Naive thymus-derived CD4-positive, alpha-beta T cell (primary cell): ENCODE measurements around the gene HOXA5. TPM values are rescaled to one million over a fixed set of nuclear protein-coding genes. Genes with fewer than 3 reads are reported as not detected.

Experiments used
- ATAC-seq: fragments of 150-1000 bp; cut with Tn5 transposase; 2 replicates; pipeline ENCODE4 v1.10.0; 2021; ENCODE audit warnings: mild to moderate bottlenecking, moderate library complexity
- CTCF ChIA-PET: fragments of 350-600 bp; sonication (Branson Sonifier 250); formaldehyde crosslinking; loops from one replicate; lab custom pipeline; 2021; ENCODE audit warnings: antibody characterized with exemption; lab: Charles Lee
- POLR2A ChIA-PET: fragments of 350-600 bp; sonication (Branson Sonifier 250); formaldehyde crosslinking; loops from one replicate; lab custom pipeline; 2021; ENCODE audit warnings: antibody characterized with exemption, inconsistent platforms; lab: Charles Lee
- DNase-seq, 9 donors: peaks; one replicate each; pipeline versions ENCODE4 v3.0.0 to v3.0.0-alpha.2; 2020 to 2022; ENCODE audit warnings: mixed read lengths in 1 of 9
- H3K27ac ChIP-seq: one replicate; pipeline ENCODE4 v1.7.0; 2013; ENCODE audit warnings: mild to moderate bottlenecking, low read depth, low read length, moderate library complexity
- H3K27me3 ChIP-seq, 2 donors: one replicate each; pipeline ENCODE4 v1.7.0; 2013; ENCODE audit warnings: low read length in 2 of 2, mild to moderate bottlenecking in 2 of 2, moderate library complexity in 2 of 2; ENCODE audit not compliant: control insufficient read depth in 2 of 2, insufficient read depth in 2 of 2
- H3K36me3 ChIP-seq, 3 experiments: 1 replicate in 2 of 3; 2 replicates in 1 of 3; pipeline ENCODE4 v1.7.0; 2013; ENCODE audit warnings: low read length in 3 of 3, mild to moderate bottlenecking in 3 of 3, moderate library complexity in 1 of 3; ENCODE audit not compliant: insufficient read depth in 3 of 3, control insufficient read depth in 2 of 3
- H3K4me1 ChIP-seq, 2 donors: one replicate each; pipeline ENCODE4 v1.7.0; 2013; ENCODE audit warnings: low read length in 2 of 2, mild to moderate bottlenecking in 2 of 2, moderate library complexity in 1 of 2; ENCODE audit not compliant: control insufficient read depth in 2 of 2, insufficient read depth in 2 of 2
- H3K4me3 ChIP-seq: 2 replicates; pipeline ENCODE4 v1.7.0; 2013; ENCODE audit warnings: mild to moderate bottlenecking, low read length
- H3K9me3 ChIP-seq, 3 experiments: 1 replicate in 2 of 3; 2 replicates in 1 of 3; pipeline ENCODE4 v1.7.0; 2013; ENCODE audit warnings: low read length in 3 of 3; ENCODE audit not compliant: control insufficient read depth in 2 of 3
- H3K27ac Mint-ChIP-seq, 9 donors: one replicate each; pipeline ENCODE4 v1.8.0; 2020 to 2022; ENCODE audit warnings: mixed read lengths in 9 of 9, mild to moderate bottlenecking in 8 of 9, moderate library complexity in 5 of 9, inconsistent platforms in 2 of 9
- H3K27me3 Mint-ChIP-seq, 5 donors: one replicate each; pipeline ENCODE4 v1.8.0; 2021 to 2022; ENCODE audit warnings: mixed read lengths in 5 of 5, mild to moderate bottlenecking in 1 of 5
- H3K36me3 Mint-ChIP-seq, 5 donors: one replicate each; pipeline ENCODE4 v1.8.0; 2020 to 2022; ENCODE audit warnings: mixed read lengths in 5 of 5, mild to moderate bottlenecking in 3 of 5, inconsistent platforms in 1 of 5
- H3K4me1 Mint-ChIP-seq, 7 donors: one replicate each; pipeline ENCODE4 v1.8.0; 2020 to 2022; ENCODE audit warnings: mixed read lengths in 7 of 7, mild to moderate bottlenecking in 3 of 7, inconsistent platforms in 1 of 7
- H3K4me3 Mint-ChIP-seq, 10 donors: one replicate each; pipeline ENCODE4 v1.8.0; 2020 to 2022; ENCODE audit warnings: mild to moderate bottlenecking in 10 of 10, mixed read lengths in 10 of 10, moderate library complexity in 6 of 10, inconsistent platforms in 2 of 10
- H3K9me3 Mint-ChIP-seq, 11 donors: one replicate each; pipeline ENCODE4 v1.8.0; 2020 to 2022; ENCODE audit warnings: mixed read lengths in 11 of 11, mild to moderate bottlenecking in 4 of 11, inconsistent platforms in 1 of 11, moderate library complexity in 1 of 11
- intact Hi-C, 2 donors: fragments of 100-400 bp; cut with micrococcal nuclease; formaldehyde crosslinking; loops; one replicate each; pipeline ENCODE4 v1.15.1; 2023
- polyA plus RNA-seq, 2 donors: library from polyadenylated mRNA; unstranded; fragments of 300-500 nt; fragmentation: Illumina TruSeq; gene quantifications; one replicate each; pipeline ENCODE4 v1.2.3, GENCODE V29; 2021
- total RNA-seq, 6 experiments: library from RNA in 5 of 6; stranded (reverse) in 5 of 6; gene quantifications; 1 replicate in 5 of 6; 2 replicates in 1 of 6; pipeline ENCODE4 v1.2.3 and lab custom pipeline; 2021 to 2026

Gene HOXA5
- total and polyA plus RNA-seq, 7 experiments from 2014 or later, result 0.88 to 2.2 TPM; not detected in 5

DNA sequence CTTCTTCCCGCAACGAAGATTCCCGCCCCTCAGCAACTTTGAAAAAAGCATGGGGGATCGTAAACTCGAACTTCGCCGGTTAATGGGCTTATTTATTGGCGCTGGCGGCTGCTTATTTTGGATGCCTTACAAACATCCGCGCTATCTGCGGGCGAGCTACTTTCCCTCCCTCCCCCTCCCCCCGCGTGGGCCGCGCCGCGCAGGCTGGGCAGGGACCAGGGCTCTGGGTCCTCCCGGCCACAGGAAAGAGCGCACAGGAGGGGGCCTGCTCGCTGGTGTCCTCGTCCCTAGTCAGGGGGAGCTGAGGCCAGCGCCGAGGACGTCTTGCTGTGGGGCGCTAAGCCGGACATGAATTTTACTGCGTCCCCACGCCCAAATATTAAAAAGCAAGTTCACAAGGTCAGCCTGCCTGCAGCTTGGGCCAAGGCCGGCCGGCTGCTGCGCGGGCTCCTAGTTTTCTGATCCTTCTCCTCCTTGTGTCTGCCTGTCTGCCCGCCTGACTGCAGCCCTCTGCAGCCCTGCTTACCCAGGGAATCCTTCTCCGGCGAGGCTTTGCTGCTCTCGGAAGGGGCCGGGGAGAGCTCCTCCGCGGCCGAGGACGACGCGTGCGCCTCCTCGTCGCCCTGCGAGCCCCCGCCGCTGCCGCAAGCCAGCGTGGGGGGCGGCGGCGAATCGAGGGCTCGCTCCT, 29.5 kb upstream of the HOXA5 start:
- H3K36me3 Mint-ChIP-seq, result peaks cover 0 to 5% (median 0%) of the 10 kb centered on the region in 5 donors
- peak in 2 of 9 donors; percentile 23 to 40 for DNase-seq
- peaks cover 59 to 69% (median 67%) of the 10 kb centered on the region in 5 donors for H3K27me3 Mint-ChIP-seq
- no peaks in the 10 kb centered on the region for H3K9me3 ChIP-seq
- ChIA-PET POLR2A (interaction anchor here (1.1 to 1.8 kb wide), 2 partner anchors 16 to 19 kb away, joined by 3 to 4 read pairs; partner anchors contain the start of gene HOXA7), CTCF (interaction anchor here (0.9 kb wide), 1 partner anchor 10 kb away, joined by 4 read pairs; no protein-coding TSS in a partner anchor)
- H3K4me1 ChIP-seq, result peaks cover 16 to 25% of the 10 kb centered on the region in 2 donors
- intact Hi-C loops, result loop anchor here (1.0 to 5.0 kb wide), 5 partner anchors 12 to 971 kb away; partner anchors contain the start of genes CBX3 (in 1 of the 2), HNRNPA2B1 (in 1 of the 2) and HOXA7 (in 1 of the 2)
- H3K4me1 Mint-ChIP-seq, result peaks cover 14 to 43% (median 23%) of the 10 kb centered on the region in 7 donors
- peak overlapping the region in 1 of 9 donors; percentile 86 for H3K27ac Mint-ChIP-seq
- peak; percentile 15 for ATAC-seq
- peak overlapping the region; percentile 36 for H3K4me3 ChIP-seq
- peaks cover 32 to 65% of the 10 kb centered on the region in 2 donors for H3K27me3 ChIP-seq
- H3K9me3 Mint-ChIP-seq, result peaks cover 0 to 18% (median 2%) of the 10 kb centered on the region in 11 donors
- H3K27ac ChIP-seq, result no peak overlapping the region
- H3K4me3 Mint-ChIP-seq, result peak overlapping the region in 9 of 10 donors; percentile 23 to 79 (median 69)
- no peaks in the 10 kb centered on the region for H3K36me3 ChIP-seq

DNA sequence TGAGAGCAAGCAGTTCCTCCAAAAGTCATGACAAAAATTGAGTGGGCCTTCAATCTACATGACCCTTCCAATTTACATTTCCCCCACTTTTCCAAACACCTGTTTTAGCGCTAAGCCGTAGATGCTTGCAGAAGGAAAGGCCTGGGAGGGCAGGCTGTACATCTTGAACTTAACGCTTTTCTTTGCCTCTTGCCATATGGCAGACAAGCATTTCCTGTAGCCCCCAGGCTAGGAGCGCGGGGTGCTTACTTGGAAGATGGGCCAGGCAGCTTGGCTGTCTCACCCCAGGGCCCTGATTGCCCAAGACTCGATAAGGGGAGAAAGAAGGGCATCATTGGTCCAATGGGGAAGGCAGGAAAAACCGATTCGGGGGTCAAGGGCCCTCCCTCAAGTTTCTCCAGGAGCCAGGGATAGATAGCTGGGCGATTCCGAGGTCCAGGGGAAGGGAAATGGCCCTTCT, 28.9 kb upstream of the HOXA5 start:
- H3K4me1 Mint-ChIP-seq, result peaks cover 14 to 50% (median 23%) of the 10 kb centered on the region in 7 donors
- Histone ChIP-seq H3K4me3 (no peak overlapping the region), H3K27me3 (peaks cover 38 to 71% of the 10 kb centered on the region in 2 donors), H3K4me1 (peaks cover 16 to 25% of the 10 kb centered on the region in 2 donors), H3K9me3 (no peaks in the 10 kb centered on the region), H3K36me3 (no peaks in the 10 kb centered on the region), H3K27ac (no peak overlapping the region)
- peaks cover 0 to 21% (median 2%) of the 10 kb centered on the region in 11 donors for H3K9me3 Mint-ChIP-seq
- H3K36me3 Mint-ChIP-seq, result peaks cover 0 to 5% (median 0%) of the 10 kb centered on the region in 5 donors
- H3K27me3 Mint-ChIP-seq, result peaks cover 60 to 69% (median 68%) of the 10 kb centered on the region in 5 donors
- ATAC-seq (no peak), DNase-seq (peak in 2 of 9 donors; percentile 23 to 26)
- H3K4me3 Mint-ChIP-seq, result peak overlapping the region; percentile 39 to 79 (median 69)
- H3K27ac Mint-ChIP-seq, result peak overlapping the region in 5 of 9 donors; percentile 70 to 86 (median 75)
- ChIA-PET CTCF (no interaction called here), POLR2A (interaction anchor here (1.1 to 1.8 kb wide), 2 partner anchors 16 to 18 kb away, joined by 3 to 4 read pairs; partner anchors contain the start of gene HOXA7)
- intact Hi-C loops, result loop anchor here (2.0 to 5.0 kb wide), 4 partner anchors 14 to 970 kb away; partner anchors contain the start of genes CBX3 (in 1 of the 2), HNRNPA2B1 (in 1 of the 2) and HOXA7 (in 1 of the 2)

DNA sequence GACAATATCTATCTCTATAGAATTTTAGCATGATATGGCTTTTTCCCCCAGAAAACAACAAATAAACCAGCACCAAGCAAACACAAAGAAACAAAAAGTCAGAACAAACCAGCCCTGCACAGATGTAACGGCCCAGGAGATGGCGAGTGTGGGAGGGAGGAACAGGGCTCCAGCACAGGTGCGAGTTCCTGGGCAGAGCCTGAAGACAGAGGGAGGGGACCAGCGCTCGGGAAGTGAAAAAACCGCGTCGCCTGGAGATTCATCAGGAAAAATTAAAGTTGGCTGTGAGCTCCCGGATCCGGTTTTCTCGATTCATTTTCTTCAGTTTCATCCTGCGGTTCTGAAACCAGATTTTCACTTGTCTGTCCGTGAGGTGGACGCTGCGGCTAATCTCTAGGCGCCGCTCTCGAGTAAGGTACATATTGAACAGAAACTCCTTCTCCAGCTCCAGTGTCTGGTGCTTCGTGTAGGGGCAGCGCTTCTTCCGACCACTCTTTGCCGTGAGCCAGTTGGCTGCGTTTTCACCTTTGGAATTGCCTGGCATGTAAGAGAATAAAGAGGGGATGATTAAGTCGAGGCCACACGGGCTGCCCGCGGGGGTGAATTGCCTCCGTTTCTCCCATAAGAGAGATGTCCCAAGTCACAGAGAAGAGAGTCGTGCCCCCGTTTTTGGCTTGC, 28.3 kb upstream of the HOXA5 start:
- Histone ChIP-seq H3K4me1 (peaks cover 16 to 29% of the 10 kb centered on the region in 2 donors), H3K36me3 (no peaks in the 10 kb centered on the region), H3K27ac (no peak overlapping the region), H3K4me3 (no peak overlapping the region), H3K9me3 (no peaks in the 10 kb centered on the region), H3K27me3 (peaks cover 42 to 77% of the 10 kb centered on the region in 2 donors)
- POLR2A ChIA-PET, result interaction anchor here (1.8 kb wide), 1 partner anchor 18 kb away, joined by 4 read pairs; no protein-coding TSS in a partner anchor
- ATAC-seq (no peak), DNase-seq (peak in 2 of 9 donors; percentile 10 to 17)
- Mint-ChIP-seq H3K27me3 (peaks cover 65 to 74% (median 69%) of the 10 kb centered on the region in 5 donors), H3K4me3 (peak overlapping the region; percentile 39 to 79 (median 69)), H3K36me3 (peaks cover 0 to 5% (median 0%) of the 10 kb centered on the region in 5 donors), H3K27ac (peak overlapping the region in 6 of 9 donors; percentile 23 to 87 (median 74)), H3K9me3 (peaks cover 0 to 21% (median 2%) of the 10 kb centered on the region in 11 donors), H3K4me1 (peaks cover 18 to 55% (median 27%) of the 10 kb centered on the region in 7 donors)
- CTCF ChIA-PET, result no interaction called here
- intact Hi-C loops, result loop anchor here (2.0 to 5.0 kb wide), 6 partner anchors 13 to 1311 kb away; partner anchors contain the start of genes CBX3 (in 1 of the 2), HNRNPA2B1 (in 1 of the 2), HOXA11 (in 1 of the 2) and HOXA7 (in 1 of the 2)

- Mint-ChIP-seq H3K36me3 (peaks cover 0 to 5% (median 0%) of the 10 kb centered on the region in 5 donors), H3K27me3 (peaks cover 64 to 75% (median 68%) of the 10 kb centered on the region in 5 donors), H3K27ac (peak overlapping the region in 6 of 9 donors; percentile 23 to 87 (median 70)), H3K4me1 (peaks cover 18 to 59% (median 31%) of the 10 kb centered on the region in 7 donors), H3K9me3 (peaks cover 0 to 21% (median 2%) of the 10 kb centered on the region in 11 donors), H3K4me3 (peak overlapping the region in 9 of 10 donors; percentile 7 to 78 (median 62))
- DNase-seq, result peak in 1 of 9 donors; percentile 12
- Histone ChIP-seq H3K27me3 (peaks cover 46 to 82% of the 10 kb centered on the region in 2 donors), H3K27ac (no peak overlapping the region), H3K36me3 (no peaks in the 10 kb centered on the region), H3K4me1 (peaks cover 16 to 34% of the 10 kb centered on the region in 2 donors), H3K4me3 (no peak overlapping the region), H3K9me3 (no peaks in the 10 kb centered on the region)
- ATAC-seq, result no peak
- intact Hi-C loops, result loop anchor here (2.0 to 5.0 kb wide), 3 partner anchors 14 to 1310 kb away; partner anchors contain the start of genes CBX3 (in 1 of the 2), HNRNPA2B1 (in 1 of the 2) and HOXA11 (in 1 of the 2)
- ChIA-PET POLR2A (no interaction called here), CTCF (no interaction called here)
Measured at GRCh38 chr7:27171325-27171636, 27.8 kb upstream of the HOXA5 start.

- Mint-ChIP-seq H3K9me3 (peaks cover 0 to 25% (median 2%) of the 10 kb centered on the region in 11 donors), H3K27ac (peak overlapping the region in 7 of 9 donors; percentile 3 to 75 (median 62)), H3K27me3 (peaks cover 61 to 74% (median 68%) of the 10 kb centered on the region in 5 donors), H3K4me1 (peaks cover 21 to 65% (median 35%) of the 10 kb centered on the region in 7 donors), H3K4me3 (peak overlapping the region in 7 of 10 donors; percentile 16 to 69 (median 50)), H3K36me3 (peaks cover 0 to 5% (median 2%) of the 10 kb centered on the region in 5 donors)
- intact Hi-C loops, result loop anchor here (2.0 to 5.0 kb wide), 3 partner anchors 14 to 1310 kb away; partner anchors contain the start of genes CBX3 (in 1 of the 2), HNRNPA2B1 (in 1 of the 2) and HOXA11 (in 1 of the 2)
- DNase-seq, result no peak
- ChIA-PET CTCF (no interaction called here), POLR2A (no interaction called here)
- peaks cover 16 to 40% of the 10 kb centered on the region in 2 donors for H3K4me1 ChIP-seq
- H3K4me3 ChIP-seq, result no peak overlapping the region
- H3K27ac ChIP-seq, result no peak overlapping the region
- ATAC-seq, result no peak
- H3K36me3 ChIP-seq, result no peaks in the 10 kb centered on the region
- H3K27me3 ChIP-seq, result peaks cover 48 to 87% of the 10 kb centered on the region in 2 donors
- no peaks in the 10 kb centered on the region for H3K9me3 ChIP-seq
Measured at GRCh38 chr7:27170426-27171324, 27.2 kb upstream of the HOXA5 start.
